Stimulated activated CD8-positive, alpha-beta memory T cell treated with anti-CD3 and anti-CD28 coated beads, Interleukin-7, amount 100 ng/mL, for 1 hour (primary cell): ENCODE measurements around the gene PNCK.

Experiments
- DNase-seq, 2 donors: peaks; one replicate each; pipeline ENCODE4 v3.0.0-alpha.2; 2020; ENCODE audit warnings: low read depth in 2 of 2

Gene PNCK

GRCh38 chrX:153641627-153642026 lies 32.0 kb downstream of the PNCK start:
- no peak for DNase-seq

GRCh38 chrX:153640736-153641575 lies 32.7 kb downstream of the PNCK start:
- DNase-seq = no peak

- DNase-seq = no peak
Measured at GRCh38 chrX:153640045-153640686, 33.4 kb downstream of the PNCK start.

- no peak for DNase-seq
Measured at GRCh38 chrX:153639177-153640044, 34.2 kb downstream of the PNCK start.

GRCh38 chrX:153638436-153639176 lies 35.0 kb downstream of the PNCK start:
- DNase-seq = no peak

GRCh38 chrX:153638041-153638371 lies 35.6 kb downstream of the PNCK start:
- no peak for DNase-seq

- DNase-seq = no peak
Measured at GRCh38 chrX:153637121-153638040, 36.2 kb downstream of the PNCK start.

- DNase-seq = no peak
Measured at GRCh38 chrX:153636716-153637115, 36.9 kb downstream of the PNCK start.

- DNase-seq = no peak
Measured at GRCh38 chrX:153635788-153636668, 37.6 kb downstream of the PNCK start.

- no peak for DNase-seq
Measured at GRCh38 chrX:153635388-153635787, 38.2 kb downstream of the PNCK start.

GRCh38 chrX:153634832-153635231 lies 38.8 kb downstream of the PNCK start:
- no peak for DNase-seq

GRCh38 chrX:153634236-153634635 lies 39.4 kb downstream of the PNCK start:
- DNase-seq = no peak

- DNase-seq = no peak
Measured at GRCh38 chrX:153633607-153634180, 39.9 kb downstream of the PNCK start.

- DNase-seq = no peak
Measured at GRCh38 chrX:153633048-153633447, 40.6 kb downstream of the PNCK start.

GRCh38 chrX:153632595-153632946 lies 41.0 kb downstream of the PNCK start:
- DNase-seq = no peak

- no peak for DNase-seq
Measured at GRCh38 chrX:153631907-153632594, 41.6 kb downstream of the PNCK start.

- DNase-seq = no peak
Measured at GRCh38 chrX:153631346-153631745, 42.3 kb downstream of the PNCK start.

GRCh38 chrX:153628665-153629064 lies 44.9 kb downstream of the PNCK start:
- no peak for DNase-seq

- no peak for DNase-seq
Measured at GRCh38 chrX:153628129-153628528, 45.5 kb downstream of the PNCK start.
